ENCODE results near the gene PRDM15.

The PRDM15 gene

GRCh38 chr21:41764558-41765419, 114.4 kb downstream of the PRDM15 start:
- DNase-seq (no peak), ATAC-seq (no peak)

- DNase-seq (no peak), ATAC-seq (no peak)
These were observed 115.1 kb downstream of the PRDM15 start for GRCh38 chr21:41763996-41764395.

GRCh38 chr21:41763398-41763931, 115.7 kb downstream of the PRDM15 start:
- DNase-seq, result no peak
- ATAC-seq, result no peak

- ATAC-seq (no peak), DNase-seq (no peak)
These were observed 116.4 kb downstream of the PRDM15 start for GRCh38 chr21:41762753-41763152.

GRCh38 chr21:41761934-41762635, 117.1 kb downstream of the PRDM15 start:
- no peak for ATAC-seq
- no peak for DNase-seq

GRCh38 chr21:41761211-41761933, 117.8 kb downstream of the PRDM15 start:
- DNase-seq, result no peak
- no peak for ATAC-seq

GRCh38 chr21:41760411-41760810, 118.7 kb downstream of the PRDM15 start:
- ATAC-seq (no peak), DNase-seq (no peak)

- DNase-seq (no peak), ATAC-seq (no peak)
These were observed 119.2 kb downstream of the PRDM15 start for GRCh38 chr21:41759926-41760325.

GRCh38 chr21:41759214-41759840, 119.8 kb downstream of the PRDM15 start:
- ATAC-seq (no peak), DNase-seq (no peak)

- ATAC-seq, result no peak
- no peak for DNase-seq
These were observed 120.6 kb downstream of the PRDM15 start for GRCh38 chr21:41758550-41758949.

- ATAC-seq (no peak), DNase-seq (no peak)
These were observed 123.0 kb downstream of the PRDM15 start for GRCh38 chr21:41755934-41756773.

GRCh38 chr21:41755258-41755933, 123.7 kb downstream of the PRDM15 start:
- DNase-seq (no peak), ATAC-seq (no peak)

- DNase-seq, result no peak
- ATAC-seq, result no peak
These were observed 124.7 kb downstream of the PRDM15 start for GRCh38 chr21:41754479-41754891.

GRCh38 chr21:41753006-41753898, 125.9 kb downstream of the PRDM15 start:
- DNase-seq (no peak), ATAC-seq (no peak)

- DNase-seq (no peak), ATAC-seq (no peak)
These were observed 126.9 kb downstream of the PRDM15 start for GRCh38 chr21:41752231-41752681.

- ATAC-seq, result no peak
- no peak for DNase-seq
These were observed 127.5 kb downstream of the PRDM15 start for GRCh38 chr21:41751611-41752011.

- no peak for ATAC-seq
These were observed 128.5 kb downstream of the PRDM15 start for GRCh38 chr21:41750532-41751151.

GRCh38 chr21:41750051-41750450, 129.1 kb downstream of the PRDM15 start:
- ATAC-seq (no peak), DNase-seq (no peak)

More at GRCh38 chr21:41750532-41751151, 128.5 kb downstream of the PRDM15 start:
- DNase-seq, result no peak

- ATAC-seq (no peak), DNase-seq (no peak)
These were observed 129.9 kb downstream of the PRDM15 start for GRCh38 chr21:41749286-41749685.
